Measurements from ENCODE around the gene ALDH1A3. TPM values are rescaled to one million over a fixed set of nuclear protein-coding genes. Genes with fewer than 3 reads are reported as not detected.

ALDH1A3 gene
- total RNA-seq, 1 experiment from 2014 or later: 215 TPM

DNA sequence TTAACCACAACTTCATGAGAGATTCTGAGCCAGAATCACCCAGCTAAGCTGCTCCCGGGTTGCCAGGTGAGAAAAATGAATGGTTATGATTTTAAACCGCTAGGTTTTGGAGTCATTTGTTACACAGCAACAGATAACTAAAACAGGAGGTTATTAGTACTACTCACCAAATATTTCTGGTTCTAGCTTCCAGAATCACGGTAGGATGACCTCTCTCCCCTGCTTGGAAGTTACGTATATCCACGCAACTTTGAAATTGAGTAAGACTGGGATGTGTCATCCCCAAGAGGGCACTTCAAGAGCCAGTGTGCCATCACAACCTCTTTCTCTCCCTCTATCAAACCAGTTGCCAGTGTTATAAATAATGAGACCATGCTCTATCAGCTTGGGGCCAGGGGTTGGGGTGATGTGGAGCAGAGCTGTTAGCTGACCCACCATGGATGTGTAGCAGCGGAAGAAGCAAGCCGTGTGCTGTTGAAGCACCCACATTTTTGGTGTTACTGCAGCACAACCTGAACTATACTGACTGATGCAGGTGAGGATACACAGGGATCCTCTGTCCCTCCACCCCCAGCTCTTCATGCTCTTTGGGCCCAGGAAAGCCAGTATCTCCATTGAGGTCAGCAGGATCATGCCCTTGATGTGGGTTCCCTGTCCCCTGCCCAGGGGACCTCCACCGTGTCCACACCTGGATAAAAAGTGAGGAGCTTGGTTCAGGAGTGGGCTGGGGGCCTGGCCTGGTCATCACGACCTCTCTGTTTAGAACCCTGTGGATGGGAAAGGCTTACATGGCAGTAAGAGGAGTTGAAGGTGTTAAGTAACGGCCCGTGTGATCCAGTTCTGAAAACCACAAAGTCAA, 19.4 kb upstream of the ALDH1A3 start:
- no peak for DNase-seq (ENCODE audit: low read depth)

DNA sequence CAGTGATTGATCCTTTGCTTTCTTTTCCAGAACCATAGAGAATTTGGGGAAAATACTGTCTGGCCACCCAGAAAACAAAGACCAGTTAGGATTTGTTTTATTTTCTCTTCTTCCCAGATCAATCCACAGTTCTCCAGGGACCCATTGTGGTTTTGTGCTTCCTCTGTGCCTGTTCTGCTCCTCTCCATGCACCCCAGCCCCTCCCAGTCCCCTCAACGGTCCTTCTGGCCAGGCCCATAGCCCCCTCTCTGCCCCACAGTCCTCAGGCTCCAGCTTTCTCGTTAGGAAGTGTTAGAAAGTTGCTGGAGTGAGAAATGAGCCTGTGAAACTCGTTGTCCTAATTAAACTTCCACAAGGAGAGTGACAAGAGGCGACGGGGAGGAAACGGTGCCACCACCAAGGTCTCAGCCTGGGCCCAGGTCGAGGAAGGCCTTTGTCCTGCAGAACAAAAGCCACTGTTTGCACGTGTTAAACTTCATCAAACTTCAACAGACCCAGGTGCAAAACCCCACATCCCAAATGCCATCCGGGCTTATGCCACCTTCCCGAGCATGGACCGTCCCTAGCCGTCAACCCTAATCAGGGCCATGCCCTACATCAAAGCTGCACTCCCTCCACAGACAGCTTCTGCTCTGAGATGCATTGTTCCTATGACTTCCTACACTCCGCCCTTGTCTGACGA, 18.7 kb upstream of the ALDH1A3 start:
- no peak for DNase-seq (ENCODE audit: low read depth)

DNA sequence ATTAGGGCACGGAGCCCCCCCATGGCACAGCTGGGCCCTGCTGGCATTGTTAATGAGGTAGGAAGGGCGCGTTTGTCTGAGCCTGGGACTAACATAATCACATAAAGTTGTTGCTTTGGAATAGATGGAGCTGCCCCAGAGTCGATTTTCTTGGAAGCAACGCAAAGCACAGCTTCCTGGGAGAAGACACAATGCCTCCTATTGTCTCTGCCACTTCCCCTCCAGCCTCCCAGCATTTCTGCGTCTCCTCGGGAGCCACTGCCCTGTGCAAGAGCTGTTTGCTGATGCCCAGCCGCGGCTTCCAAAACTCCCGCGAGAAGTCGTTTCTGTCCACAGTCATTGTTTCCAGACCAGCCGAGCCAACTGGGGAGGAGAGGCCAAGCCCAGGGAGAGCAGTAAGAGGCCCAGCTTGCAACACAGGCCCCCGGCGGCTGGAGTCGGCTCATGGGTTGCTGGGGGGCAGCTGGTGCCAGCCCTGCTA, 18.1 kb upstream of the ALDH1A3 start:
- no peak for DNase-seq (ENCODE audit: low read depth)

DNA sequence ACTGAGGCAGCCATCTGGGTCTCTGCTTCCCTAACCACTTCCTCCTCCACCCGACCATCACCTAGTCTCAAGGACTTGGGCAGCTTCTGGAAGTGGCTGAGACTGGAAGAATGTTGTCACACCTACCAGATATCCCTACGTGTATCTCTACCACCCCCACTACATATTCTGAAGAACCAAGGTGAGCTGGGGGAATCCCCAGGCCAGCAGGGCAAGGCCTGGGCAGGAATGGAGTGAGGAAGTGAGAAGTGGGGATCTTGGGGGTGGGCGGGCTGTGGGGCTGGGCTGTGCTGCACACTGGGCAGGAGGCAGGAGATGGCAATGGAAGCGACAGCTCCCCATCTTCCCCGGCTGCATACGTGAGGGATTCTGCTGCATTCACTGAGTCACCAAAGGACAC, 17.5 kb upstream of the ALDH1A3 start:
- no peak for DNase-seq (ENCODE audit: low read depth)

DNA sequence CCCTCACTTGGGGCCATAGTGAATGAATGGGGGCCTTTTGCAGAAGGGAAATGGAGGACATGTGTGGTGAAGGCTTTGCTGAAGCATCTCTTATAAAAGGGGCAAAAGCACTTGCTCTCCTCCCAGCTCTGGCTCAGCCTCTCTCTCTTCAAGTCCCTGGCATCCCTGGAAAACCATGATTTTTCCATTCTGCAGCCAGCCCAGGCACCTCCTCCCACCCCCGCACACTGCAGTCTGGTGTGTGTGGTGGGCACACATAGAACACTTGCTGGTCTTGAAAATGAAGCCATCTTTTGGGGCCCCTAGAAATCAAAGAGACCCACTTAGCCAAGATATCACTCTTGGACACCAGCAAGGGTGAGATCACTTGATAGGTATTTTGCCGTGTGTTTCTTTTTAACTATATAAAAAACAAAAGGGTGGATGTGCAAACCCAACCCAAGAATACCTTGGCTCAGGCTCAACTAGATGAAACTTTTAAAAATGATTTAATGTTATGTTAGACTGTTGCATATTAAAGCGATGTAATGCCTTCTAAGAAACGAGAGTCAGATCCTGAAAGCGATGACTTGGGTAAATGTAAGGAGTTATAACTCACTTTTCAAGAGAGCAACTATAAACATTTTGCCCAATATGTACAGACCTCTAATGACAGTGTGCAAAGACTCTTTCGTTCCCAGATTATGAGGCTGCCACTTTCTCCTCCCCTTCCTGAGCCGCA, 16.4 kb upstream of the ALDH1A3 start:
- DNase-seq (ENCODE audit: low read depth): no peak

DNA sequence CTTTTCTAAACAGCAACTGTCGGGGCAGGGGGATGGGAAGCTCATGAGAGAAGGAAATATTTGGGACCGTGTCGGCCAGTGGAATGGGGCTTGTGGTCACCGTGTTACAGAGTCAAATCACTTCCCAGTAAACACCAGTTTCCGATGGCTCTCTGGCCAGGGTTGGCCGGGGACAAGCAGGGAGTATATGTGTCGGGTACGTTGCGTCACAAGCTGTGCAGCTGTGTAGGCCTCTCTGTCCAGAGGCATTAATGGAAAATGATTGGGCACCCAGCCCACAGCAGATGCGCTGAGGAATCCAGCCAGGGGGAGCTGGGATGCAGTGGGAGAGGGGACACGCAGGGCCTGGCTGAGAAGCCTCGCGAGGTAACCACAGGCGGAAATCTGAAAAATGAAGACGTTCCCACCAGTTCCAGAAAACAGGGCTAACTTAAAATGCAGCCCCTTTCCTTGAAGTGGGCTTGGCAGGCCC, 15.8 kb upstream of the ALDH1A3 start:
- DNase-seq (ENCODE audit: low read depth): no peak

DNA sequence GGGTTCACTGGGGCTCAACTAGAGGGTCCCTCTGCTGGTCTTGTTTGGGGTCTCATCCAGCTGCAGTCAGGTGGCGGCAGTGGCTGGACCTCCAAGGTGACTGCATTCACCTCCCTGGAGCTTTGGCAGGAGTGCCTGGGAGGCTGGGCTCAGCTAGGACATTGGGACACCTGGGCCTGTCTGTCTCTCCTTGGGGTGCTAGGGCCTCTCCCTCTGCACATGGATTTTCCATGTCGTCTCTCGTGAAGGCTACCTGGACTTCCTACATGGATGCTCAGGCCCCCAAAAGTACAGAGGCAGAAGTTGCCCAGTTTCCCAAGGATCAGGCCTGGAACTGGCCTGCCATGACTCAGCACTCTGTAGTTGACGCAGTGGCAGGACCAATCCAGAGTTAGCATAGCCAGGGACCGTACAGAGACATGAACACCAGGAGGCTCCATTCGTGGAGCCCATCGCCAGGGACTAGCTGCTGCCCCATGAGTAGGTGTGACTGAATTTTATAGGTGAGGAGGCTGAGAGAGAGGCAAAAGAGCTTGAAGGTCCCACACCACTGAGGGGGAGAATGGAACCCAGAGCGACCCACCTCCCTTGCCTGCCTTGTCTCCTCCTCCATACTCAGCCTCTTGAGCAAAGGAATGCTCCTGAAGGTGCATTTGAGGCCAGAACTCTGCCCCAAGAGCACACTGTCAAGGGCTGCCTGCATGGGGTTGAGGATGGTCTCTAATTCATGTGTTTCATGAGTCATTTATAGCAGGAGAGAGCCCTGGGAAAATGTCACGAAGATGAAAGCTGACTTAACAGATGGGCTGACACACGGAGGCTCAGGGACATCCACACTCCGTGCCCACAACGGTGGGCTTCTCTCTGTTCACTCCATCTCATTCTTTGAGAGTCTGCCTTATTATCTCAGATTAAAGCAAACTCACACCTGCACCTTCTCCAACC, 13.0 kb upstream of the ALDH1A3 start:
- DNase-seq (ENCODE audit: low read depth): no peak

DNA sequence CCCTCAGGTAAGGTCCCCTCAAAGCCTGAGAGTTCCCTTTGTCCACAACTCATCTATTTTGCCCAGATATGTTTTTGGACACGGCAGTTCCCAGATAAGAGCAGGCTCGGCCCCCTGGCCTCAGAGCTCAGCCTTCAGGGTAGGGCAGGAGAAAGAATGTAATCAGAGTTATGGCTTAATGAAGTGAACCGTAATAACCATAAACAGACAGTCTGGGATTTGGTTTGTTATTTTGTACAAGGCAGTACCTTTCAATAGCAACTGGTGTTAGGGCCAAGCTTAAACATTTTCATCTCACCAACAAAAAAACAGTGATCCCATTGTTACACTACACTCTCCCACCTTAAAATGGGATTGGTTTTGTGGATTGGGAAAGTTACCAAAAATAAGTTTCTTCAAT, 12.2 kb upstream of the ALDH1A3 start:
- no peak for DNase-seq (ENCODE audit: low read depth)

DNA sequence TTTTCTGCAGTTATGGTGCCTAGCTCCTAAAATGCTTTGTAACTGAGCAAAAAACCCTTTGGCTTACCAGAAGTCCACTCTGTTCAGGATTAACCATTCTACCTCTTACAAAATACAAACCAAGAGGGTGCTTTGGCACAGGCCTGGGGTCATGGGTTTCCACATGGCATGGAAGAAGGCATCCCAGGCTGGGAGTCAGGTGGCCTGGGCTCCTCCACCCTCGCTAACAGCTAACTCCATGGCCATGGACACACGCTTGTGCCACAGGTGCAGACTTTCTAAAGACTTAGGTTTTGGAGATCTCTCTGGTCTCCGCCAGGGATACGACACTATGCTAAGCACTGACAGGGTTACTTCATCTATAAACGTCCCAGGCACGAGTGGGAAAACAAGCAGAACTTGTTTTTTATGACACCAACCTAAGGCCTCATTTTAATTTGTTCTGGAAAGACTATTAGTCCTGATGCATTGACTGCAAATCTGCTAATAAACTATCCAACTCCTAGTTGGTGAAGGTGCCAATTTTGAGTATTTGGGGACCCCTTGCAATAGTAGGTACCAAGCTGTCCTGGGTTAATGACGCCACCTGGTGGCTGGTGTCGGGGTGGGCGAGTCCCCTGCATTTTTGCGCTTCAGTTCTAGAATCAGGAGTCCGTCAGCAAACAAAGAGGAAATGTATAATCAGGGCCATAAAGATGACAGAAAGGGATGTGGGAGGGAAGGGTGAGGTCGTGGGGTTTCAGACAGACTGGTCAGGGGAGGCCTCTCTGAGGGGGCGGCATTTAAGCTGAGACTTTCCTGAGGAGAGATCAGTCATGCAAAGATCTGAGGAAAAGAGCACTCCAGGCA, 10.3 kb upstream of the ALDH1A3 start:
- no peak for DNase-seq (ENCODE audit: low read depth)

DNA sequence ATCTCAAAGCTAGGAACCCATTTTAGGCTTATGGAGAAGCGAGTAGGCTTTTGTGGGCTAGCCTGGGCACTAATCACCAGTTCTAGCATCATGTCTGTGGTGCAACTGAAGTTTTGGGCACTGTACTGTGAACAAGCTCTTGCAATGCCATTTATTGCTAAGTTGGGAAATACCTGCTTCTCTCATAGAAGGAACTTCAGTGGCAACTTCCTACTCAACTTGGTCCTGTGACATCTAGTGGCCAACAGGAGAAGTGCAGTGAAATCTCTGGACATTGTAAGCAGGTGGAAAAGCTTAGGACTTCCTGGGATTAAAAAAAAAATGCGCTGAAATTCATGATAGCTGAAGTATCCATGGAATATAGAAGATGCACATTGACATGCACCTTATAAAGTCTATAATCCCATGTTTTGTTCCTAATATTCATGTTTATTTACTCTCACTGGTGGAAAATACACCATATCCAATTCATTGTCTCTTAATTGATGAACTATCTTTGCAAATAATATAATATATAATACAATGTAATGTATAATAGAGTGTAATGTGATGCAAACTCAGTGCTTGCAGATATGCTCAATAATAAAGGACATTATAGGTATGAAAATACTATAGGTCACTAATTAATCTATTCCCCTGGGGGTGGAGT, 6.5 kb upstream of the ALDH1A3 start:
- DNase-seq (ENCODE audit: low read depth): peak; percentile 71

DNA sequence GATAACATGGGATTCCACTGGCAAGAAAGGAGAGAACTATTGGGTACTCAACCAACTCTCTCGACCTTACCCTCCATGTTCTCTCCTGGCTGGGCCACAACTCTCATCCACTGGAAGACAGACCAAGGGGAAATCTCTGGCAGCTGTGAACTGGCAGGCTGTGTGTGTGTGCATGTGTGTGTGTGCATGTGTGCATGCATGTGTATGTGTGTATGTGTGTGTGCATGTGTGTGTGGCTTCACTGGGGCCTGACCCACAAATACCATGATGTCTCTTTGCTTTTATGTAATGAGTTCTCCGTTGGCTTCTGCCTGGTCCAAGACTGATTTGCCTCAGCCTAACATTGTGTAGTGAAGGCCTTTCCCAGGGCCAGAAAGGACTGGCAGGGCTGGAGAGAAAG, 4.1 kb upstream of the ALDH1A3 start:
- no peak for DNase-seq (ENCODE audit: low read depth)

DNA sequence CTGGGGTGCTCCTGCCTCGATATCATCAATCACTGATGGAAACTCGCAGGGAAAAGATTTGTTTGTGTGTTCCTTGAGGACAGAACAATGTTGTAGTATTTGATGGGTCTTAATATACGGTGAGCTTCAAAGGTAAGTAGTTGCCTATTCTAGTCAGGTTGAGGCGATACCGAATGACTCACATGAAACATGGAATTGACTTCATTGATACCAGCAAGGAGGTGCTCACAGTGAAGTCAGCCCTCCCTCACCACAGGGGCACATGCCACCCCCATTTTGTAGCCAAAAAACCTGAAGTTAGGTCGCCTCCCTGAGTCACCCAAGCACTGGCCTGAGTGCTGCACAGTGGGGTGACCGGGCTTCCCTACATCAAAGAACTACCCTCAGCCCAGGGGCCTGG, 3.7 kb upstream of the ALDH1A3 start:
- DNase-seq (ENCODE audit: low read depth): no peak

DNA sequence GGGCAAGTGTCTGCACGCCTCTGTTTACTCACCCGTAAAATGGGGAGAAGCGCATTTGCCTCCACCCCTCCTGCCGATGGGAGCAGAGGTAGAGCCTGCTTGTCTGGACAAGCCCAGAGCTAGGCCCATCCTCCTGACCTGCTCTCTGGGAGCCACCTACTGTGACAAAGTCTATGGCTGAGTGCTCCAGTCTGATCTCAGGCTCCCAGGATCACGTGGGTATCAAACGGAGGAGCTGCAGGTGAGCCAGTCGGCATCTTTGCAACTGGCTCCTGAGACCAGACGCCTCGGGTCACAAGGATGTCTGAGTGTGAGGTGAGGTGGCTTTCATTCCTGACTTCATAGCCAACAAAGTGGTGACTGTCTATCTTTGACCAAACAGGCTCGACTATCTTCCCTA, 2.1 kb upstream of the ALDH1A3 start:
- no peak for DNase-seq (ENCODE audit: low read depth)

DNA sequence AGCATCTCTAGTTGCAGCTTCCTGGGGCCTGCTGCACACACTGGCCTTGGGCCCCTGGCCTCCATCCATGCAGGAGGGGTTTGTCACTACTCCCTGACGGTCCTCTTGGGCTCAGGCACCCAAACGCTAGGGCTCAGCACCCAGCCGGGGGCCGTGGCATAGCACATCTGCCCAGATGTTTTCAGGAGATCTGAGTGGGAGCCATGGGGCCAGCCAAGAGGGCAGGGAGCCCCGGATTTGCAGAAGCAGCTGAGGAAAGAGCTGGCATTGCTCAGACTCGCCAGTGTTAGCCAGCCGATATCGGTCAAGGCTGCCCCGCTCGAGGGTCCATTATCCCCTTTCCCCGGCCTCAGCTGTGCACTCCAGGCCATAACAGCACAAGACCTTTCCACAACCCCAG, 1.5 kb upstream of the ALDH1A3 start:
- DNase-seq (ENCODE audit: low read depth): no peak

DNA sequence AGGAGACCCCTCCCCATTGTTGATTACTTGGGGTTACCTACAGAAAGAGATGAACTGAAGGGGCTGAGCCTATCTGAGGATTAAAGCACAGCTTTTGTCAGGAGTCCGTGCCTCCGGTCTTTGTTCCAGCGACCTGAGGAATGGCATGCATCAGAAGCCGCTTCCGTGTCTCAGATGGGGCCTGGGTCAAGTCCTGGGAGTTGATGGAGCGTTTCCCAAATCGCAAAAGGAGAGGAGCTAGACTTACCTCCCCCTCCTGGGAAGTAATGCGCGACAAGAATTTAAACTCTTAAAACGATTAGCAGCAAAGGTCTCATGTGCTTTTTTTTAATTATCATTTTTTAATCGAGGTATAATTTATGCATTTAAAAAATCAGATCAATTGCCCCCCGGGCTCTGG, 983 bp upstream of the ALDH1A3 start:
- no peak for DNase-seq (ENCODE audit: low read depth)

DNA sequence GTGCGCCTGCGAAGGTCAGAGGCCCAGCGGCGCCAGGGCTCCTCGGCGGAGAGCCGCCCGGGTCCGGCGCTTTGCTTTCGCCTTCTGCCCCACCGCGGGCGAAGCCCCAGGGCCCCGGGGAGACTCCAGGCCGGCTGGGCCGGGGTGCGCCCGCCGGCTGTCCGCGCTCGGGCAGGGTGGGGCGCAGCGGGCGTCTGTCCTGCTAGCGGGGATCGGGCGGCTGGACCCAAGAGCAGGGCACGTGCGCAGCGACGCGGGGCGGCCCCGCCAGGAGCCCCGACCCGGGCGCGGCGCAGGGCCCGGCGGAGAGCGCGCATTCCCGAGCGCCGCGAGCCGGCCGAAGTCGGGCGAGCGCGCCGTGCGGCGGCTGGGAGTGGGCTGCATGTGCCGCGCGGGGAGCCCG, 569 bp upstream of the ALDH1A3 start:
- DNase-seq (ENCODE audit: low read depth): no peak

DNA sequence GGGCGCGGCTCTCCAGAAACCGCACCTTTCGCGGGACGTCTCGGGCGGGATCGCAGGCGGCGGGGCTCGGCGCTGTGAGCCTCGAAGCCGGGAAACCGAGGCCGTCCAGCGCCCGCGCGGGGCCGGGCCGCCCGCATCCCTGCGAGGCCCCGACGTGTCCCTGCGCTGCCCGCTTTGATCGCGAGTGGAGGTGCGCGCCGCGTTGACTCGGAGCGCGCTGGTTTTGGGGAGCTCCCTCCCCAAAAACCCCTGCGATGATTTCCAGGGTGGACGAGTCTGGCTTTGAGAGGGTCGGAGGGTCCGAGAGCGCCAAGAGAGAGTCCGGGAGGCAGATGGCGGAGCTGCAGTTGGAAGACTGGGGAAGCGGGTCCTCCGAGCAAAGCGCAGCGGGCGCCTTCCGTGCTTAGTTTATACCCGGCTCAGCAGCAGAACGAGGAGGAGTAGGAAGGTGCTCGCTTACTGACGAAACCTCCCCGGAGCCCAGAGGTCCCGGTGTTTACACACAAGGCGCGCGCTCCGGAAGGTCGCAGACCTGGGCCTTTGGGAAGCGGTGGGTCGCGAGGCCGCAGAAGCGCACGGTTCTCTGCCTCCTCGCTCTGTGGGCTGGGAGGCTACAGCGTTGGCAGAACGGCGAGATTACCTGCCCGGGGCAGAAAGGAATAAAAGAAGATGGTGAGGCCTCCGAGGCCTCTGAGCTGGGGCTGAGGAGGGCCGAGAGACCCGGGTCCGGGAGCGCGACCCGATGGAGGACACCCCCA, 687 bp downstream of the ALDH1A3 start:
- DNase-seq (ENCODE audit: low read depth): no peak

DNA sequence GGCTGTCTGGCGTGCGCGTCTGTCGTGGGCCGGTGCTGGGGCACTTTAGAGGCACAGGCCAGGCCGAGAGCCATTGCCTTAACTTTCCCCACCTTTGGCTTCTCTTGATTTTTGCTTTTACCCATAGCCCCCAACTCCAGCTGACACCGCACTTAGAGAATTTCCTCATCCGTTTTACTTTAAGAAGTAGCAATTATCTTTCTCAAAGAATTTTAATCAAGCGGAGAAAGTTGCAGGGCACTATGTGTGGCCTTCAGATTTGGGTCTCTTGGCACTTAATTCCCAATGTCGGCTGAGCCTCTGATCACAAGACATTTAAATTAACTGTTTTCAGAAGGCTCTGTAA, 1.2 kb downstream of the ALDH1A3 start:
- no peak for DNase-seq (ENCODE audit: low read depth)
